Karpas-422 (cell line): Measurements from ENCODE around the gene ACAP1. TPM values are rescaled to one million over a fixed set of nuclear protein-coding genes. Genes with fewer than 3 reads are reported as not detected.
A peak's percentile ranks its signal among the peaks of the same experiment; 100 is the strongest.

Experiments used
- DNase-seq: peaks from one replicate; pipeline ENCODE4 v3.0.0-alpha.2; 2015
- H2AFZ ChIP-seq: fragments of 200-600 bp; sonication (generic); 2 replicates; pipeline ENCODE4 v1.6.1; 2014; ENCODE audit warnings: antibody characterized with exemption, low read length, mixed read lengths
- H3K27ac ChIP-seq: fragments of 200-600 bp; sonication (generic); 2 replicates; pipeline ENCODE4 v1.5.1; 2014; ENCODE audit warnings: mild to moderate bottlenecking, low read length, moderate library complexity
- H3K27me3 ChIP-seq: fragments of 200-600 bp; sonication (generic); 2 replicates; pipeline ENCODE4 v1.6.1; 2014; ENCODE audit warnings: low read length, mixed read lengths
- H3K36me3 ChIP-seq: fragments of 200-600 bp; sonication (generic); 2 replicates; pipeline ENCODE4 v1.6.1; 2014; ENCODE audit warnings: low read length, mixed read lengths; ENCODE audit not compliant: insufficient read depth
- H3K4me1 ChIP-seq: fragments of 200-600 bp; sonication (generic); 2 replicates; pipeline ENCODE4 v1.6.1; 2014; ENCODE audit warnings: mild to moderate bottlenecking, low read length, mixed read lengths
- H3K4me2 ChIP-seq: fragments of 200-600 bp; sonication (generic); 2 replicates; pipeline ENCODE4 v1.6.1; 2014; ENCODE audit warnings: low read length, low read depth, mild to moderate bottlenecking; ENCODE audit not compliant: poor library complexity, severe bottlenecking
- H3K4me3 ChIP-seq: fragments of 200-600 bp; sonication (generic); 2 replicates; pipeline ENCODE4 v1.5.1; 2014; ENCODE audit warnings: mild to moderate bottlenecking, antibody characterized with exemption, low read length, mixed read lengths
- H3K79me2 ChIP-seq: fragments of 200-600 bp; sonication (generic); 2 replicates; pipeline ENCODE4 v1.6.1; 2014; ENCODE audit warnings: mild to moderate bottlenecking, low read length, mixed read lengths
- H3K9ac ChIP-seq: fragments of 200-600 bp; sonication (generic); 2 replicates; pipeline ENCODE4 v1.6.0; 2014; ENCODE audit warnings: low read length
- H3K9me2 ChIP-seq: fragments of 200-600 bp; sonication (generic), shearing (Covaris generic); replicated peaks from 2 replicates; pipeline ENCODE4 v1.6.0; 2014; ENCODE audit warnings: mild to moderate bottlenecking, low read length, moderate library complexity; ENCODE audit not compliant: insufficient read depth
- H3K9me3 ChIP-seq: fragments of 300-700, 200-600 bp; sonication (generic); 2 replicates; pipeline ENCODE4 v1.6.1; 2014; ENCODE audit warnings: low read length, mixed read lengths
- H4K20me1 ChIP-seq: fragments of 200-600 bp; sonication (generic); 2 replicates; pipeline ENCODE4 v1.6.1; 2014; ENCODE audit warnings: mild to moderate bottlenecking, antibody characterized with exemption, low read length, low read depth; ENCODE audit not compliant: insufficient read depth
- total RNA-seq: library from RNA; depleted of rRNA; stranded (reverse); fragments of >200 nt; shearing (Covaris generic); gene quantifications from 2 replicates; pipeline ENCODE4 v1.2.3, GENCODE V29; 2014; ENCODE audit warnings: low replicate concordance

ACAP1 gene
- total RNA-seq, 1 experiment from 2014 or later: 51.0 TPM

- Histone ChIP-seq H3K9me3 (no peaks in the 10 kb centered on the region), H2AFZ (no peak overlapping the region), H3K36me3 (peaks cover 43% of the 10 kb centered on the region)
Observed at GRCh38 chr17:7313890-7314718, 22.2 kb upstream of the ACAP1 start.

DNA sequence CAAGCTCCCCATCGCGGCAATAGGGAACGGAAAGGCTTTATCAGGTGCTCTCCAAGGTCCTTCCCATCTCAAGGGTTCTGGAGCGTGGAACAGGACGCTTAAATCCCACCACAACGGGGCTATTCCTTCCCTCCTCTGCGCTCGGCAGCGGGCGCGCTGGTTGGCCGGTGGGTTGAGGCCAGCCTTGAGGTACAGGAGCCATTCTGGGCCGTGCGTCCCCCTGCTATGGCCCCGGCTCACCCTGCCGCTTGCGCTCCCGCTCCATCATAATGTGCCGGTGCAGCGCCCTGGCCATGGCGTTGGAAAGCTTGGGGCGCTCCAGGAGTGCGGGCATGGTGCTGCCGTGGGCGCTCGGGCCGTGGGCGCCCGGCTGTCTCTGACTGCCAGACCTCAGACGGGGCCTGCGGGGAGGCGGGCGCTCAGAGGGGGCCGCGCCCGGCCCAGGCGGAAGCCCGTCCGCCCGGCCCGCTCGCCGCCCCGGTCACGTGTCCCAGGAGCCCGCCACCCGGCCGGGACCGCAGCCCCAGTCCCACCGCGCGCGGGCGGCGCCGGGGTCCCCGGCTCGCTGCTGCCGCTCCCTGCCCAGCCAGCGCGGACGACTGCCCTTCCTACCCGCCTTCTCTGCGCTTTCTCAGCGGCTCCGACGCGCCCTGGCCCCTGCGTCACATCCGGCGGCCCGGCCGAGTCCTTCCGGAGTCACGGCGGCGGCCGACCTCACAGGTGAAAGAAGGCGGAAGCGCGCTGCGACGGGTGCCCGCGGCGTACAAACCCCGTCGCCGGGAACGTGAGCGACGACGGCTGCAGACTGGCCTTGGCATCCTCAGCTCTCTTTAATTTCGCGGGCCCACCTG, 21.4 kb upstream of the ACAP1 start, which contains the start of gene GPS2:
Gene GPS2 (minus strand): TSS at position 642 of the 851 bp plus-strand sequence. CDS start 308 bp downstream, at position 334.
- H3K9ac ChIP-seq: peak within 1 kb of the TSS; percentile 78
- DNase-seq: peak; percentile 96
- peaks cover 35% of the 10 kb centered on the region for H3K36me3 ChIP-seq
- no peaks in the 10 kb centered on the region for H3K9me3 ChIP-seq
- H2AFZ ChIP-seq: no peak within 1 kb of the TSS
- peak within 1 kb of the TSS; percentile 83 for H3K4me2 ChIP-seq
- peaks cover 28% of the 10 kb centered on the region for H4K20me1 ChIP-seq
- peaks cover 10% of the 10 kb centered on the region for H3K79me2 ChIP-seq
- H3K9me2 ChIP-seq: no peaks in the 10 kb centered on the region
- H3K27ac ChIP-seq: peak within 1 kb of the TSS; percentile 63
- no peaks in the 10 kb centered on the region for H3K27me3 ChIP-seq
- peak within 1 kb of the TSS; percentile 89 for H3K4me3 ChIP-seq
- peaks cover 49% of the 10 kb centered on the region for H3K4me1 ChIP-seq

More at GRCh38 chr17:7313890-7314718, 22.2 kb upstream of the ACAP1 start:
- no peaks in the 10 kb centered on the region for H3K9me2 ChIP-seq
- peaks cover 57% of the 10 kb centered on the region for H3K4me1 ChIP-seq
- H3K27ac ChIP-seq: peak overlapping the region; percentile 63
- peaks cover 37% of the 10 kb centered on the region for H4K20me1 ChIP-seq
- DNase-seq: peak; percentile 74
- H3K4me3 ChIP-seq: peak overlapping the region; percentile 89
- peak overlapping the region; percentile 78 for H3K9ac ChIP-seq
- H3K27me3 ChIP-seq: no peaks in the 10 kb centered on the region
- H3K79me2 ChIP-seq: peaks cover 19% of the 10 kb centered on the region
- H3K4me2 ChIP-seq: peak overlapping the region; percentile 83

GRCh38 chr17:7315570-7316235, 20.6 kb upstream of the ACAP1 start:
- Histone ChIP-seq H3K9me3 (no peaks in the 10 kb centered on the region), H3K79me2 (peaks cover 3% of the 10 kb centered on the region), H3K36me3 (peaks cover 30% of the 10 kb centered on the region), H4K20me1 (peaks cover 21% of the 10 kb centered on the region), H3K4me2 (peak overlapping the region; percentile 83), H3K4me1 (peaks cover 41% of the 10 kb centered on the region), H2AFZ (no peak overlapping the region), H3K27ac (peak overlapping the region; percentile 63), H3K9me2 (no peaks in the 10 kb centered on the region), H3K9ac (peak overlapping the region; percentile 78), H3K27me3 (no peaks in the 10 kb centered on the region), H3K4me3 (peak overlapping the region; percentile 89)
- DNase-seq: no peak

GRCh38 chr17:7317161-7317803, 19.0 kb upstream of the ACAP1 start:
- Histone ChIP-seq H3K4me2 (no peak overlapping the region), H3K27ac (no peak overlapping the region), H3K4me1 (peaks cover 32% of the 10 kb centered on the region), H4K20me1 (peaks cover 11% of the 10 kb centered on the region; the same call in 1 of the 2 replicates), H3K79me2 (no peaks in the 10 kb centered on the region), H3K9ac (no peak overlapping the region), H3K9me3 (no peaks in the 10 kb centered on the region), H3K27me3 (no peaks in the 10 kb centered on the region), H2AFZ (no peak overlapping the region), H3K36me3 (peaks cover 21% of the 10 kb centered on the region), H3K9me2 (no peaks in the 10 kb centered on the region), H3K4me3 (no peak overlapping the region)
- DNase-seq: no peak

GRCh38 chr17:7318121-7318860, 18.0 kb upstream of the ACAP1 start:
- no peak for DNase-seq
- H3K9me2 ChIP-seq: no peaks in the 10 kb centered on the region
- no peaks in the 10 kb centered on the region for H3K79me2 ChIP-seq
- peaks cover 22% of the 10 kb centered on the region for H3K4me1 ChIP-seq
- H3K9me3 ChIP-seq: no peaks in the 10 kb centered on the region
- H3K27me3 ChIP-seq: no peaks in the 10 kb centered on the region
- no peak overlapping the region for H2AFZ ChIP-seq
- H3K9ac ChIP-seq: no peak overlapping the region
- H3K27ac ChIP-seq: no peak overlapping the region
- H3K4me2 ChIP-seq: no peak overlapping the region
- H3K36me3 ChIP-seq: peaks cover 22% of the 10 kb centered on the region
- peaks cover 6% of the 10 kb centered on the region; the same call in 1 of the 2 replicates for H4K20me1 ChIP-seq
- no peak overlapping the region for H3K4me3 ChIP-seq

GRCh38 chr17:7321466-7321865, 14.9 kb upstream of the ACAP1 start:
- Histone ChIP-seq H3K27ac (no peak overlapping the region), H3K4me1 (peaks cover under 1% of the 10 kb centered on the region; the same call in 1 of the 2 replicates), H3K4me3 (no peak overlapping the region), H3K4me2 (no peak overlapping the region), H4K20me1 (no peaks in the 10 kb centered on the region), H3K9ac (no peak overlapping the region), H3K79me2 (no peaks in the 10 kb centered on the region), H2AFZ (no peak overlapping the region), H3K9me3 (no peaks in the 10 kb centered on the region), H3K9me2 (no peaks in the 10 kb centered on the region), H3K36me3 (peaks cover 27% of the 10 kb centered on the region), H3K27me3 (no peaks in the 10 kb centered on the region)
- no peak for DNase-seq

DNA sequence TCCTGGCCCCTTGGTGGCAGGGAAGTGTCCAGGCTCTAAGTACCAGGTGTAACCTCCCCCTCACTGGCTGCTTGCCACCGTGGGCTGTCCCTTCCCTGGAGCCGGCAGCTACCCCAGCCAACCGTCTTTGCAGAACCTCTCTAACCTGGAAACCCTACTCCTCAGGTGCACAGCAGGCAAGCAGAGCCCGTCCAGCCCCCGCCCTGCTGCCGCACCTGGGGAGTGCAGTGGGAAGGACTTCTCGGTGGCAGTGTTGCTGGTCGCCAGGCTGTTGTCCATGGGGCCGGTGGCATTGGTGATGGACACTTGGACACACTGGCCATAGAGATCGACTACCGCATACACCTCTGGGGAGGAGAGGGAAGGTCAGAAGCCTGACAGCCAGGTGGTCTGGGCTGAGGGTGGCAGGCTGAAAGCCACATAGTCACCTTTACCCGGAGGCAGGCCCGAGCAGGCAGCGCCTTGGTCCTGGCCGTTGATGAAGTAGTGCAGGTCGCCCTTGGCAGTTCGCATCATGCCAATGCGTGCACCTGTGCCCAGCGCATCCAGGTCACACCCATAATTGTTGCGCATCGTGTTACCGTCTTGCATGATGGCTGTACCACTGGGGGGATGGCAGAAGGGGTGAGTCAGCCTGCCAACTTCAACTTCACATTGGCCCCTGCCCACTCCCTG, 13.7 kb upstream of the ACAP1 start:
- no peaks in the 10 kb centered on the region for H3K9me3 ChIP-seq

More for the DNA sequence above, 13.7 kb upstream of the ACAP1 start:
- Histone ChIP-seq H3K4me1 (peaks cover 4% of the 10 kb centered on the region), H3K27ac (no peak overlapping the region), H3K9me2 (no peaks in the 10 kb centered on the region), H3K4me3 (no peak overlapping the region), H3K9ac (no peak overlapping the region), H4K20me1 (no peaks in the 10 kb centered on the region), H2AFZ (no peak overlapping the region), H3K79me2 (peaks cover 11% of the 10 kb centered on the region), H3K27me3 (no peaks in the 10 kb centered on the region), H3K4me2 (no peak overlapping the region), H3K36me3 (peaks cover 24% of the 10 kb centered on the region)
- DNase-seq: no peak
